ENCODE results near the gene TCF15.

Gene TCF15

GRCh38 chr20:611843-612185, 1.7 kb upstream of the TCF15 start:
- no peak overlapping the region for H3K4me3 Mint-ChIP-seq
- peaks cover 3% of the 10 kb centered on the region for H3K4me1 Mint-ChIP-seq (ENCODE audit: low read depth)
- H3K27ac Mint-ChIP-seq = no peak overlapping the region
- H3K27me3 Mint-ChIP-seq (ENCODE audit: low read depth) = peaks cover 56% of the 10 kb centered on the region
- H3K9me3 Mint-ChIP-seq = no peaks in the 10 kb centered on the region
- no peak for DNase-seq (ENCODE audit: low spot score)
- H3K36me3 Mint-ChIP-seq (ENCODE audit: low read depth) = no peaks in the 10 kb centered on the region

- Mint-ChIP-seq H3K4me1 (ENCODE audit: low read depth) (peaks cover 3% of the 10 kb centered on the region), H3K4me3 (no peak overlapping the region), H3K27me3 (ENCODE audit: low read depth) (peaks cover 56% of the 10 kb centered on the region)
Measured at GRCh38 chr20:611047-611842, 1.1 kb upstream of the TCF15 start.

GRCh38 chr20:609371-609964, 641 bp downstream of the TCF15 start:
- Mint-ChIP-seq H3K4me3 (no peak overlapping the region), H3K4me1 (ENCODE audit: low read depth) (peaks cover 3% of the 10 kb centered on the region), H3K27ac (no peak overlapping the region), H3K36me3 (ENCODE audit: low read depth) (no peaks in the 10 kb centered on the region), H3K9me3 (no peaks in the 10 kb centered on the region), H3K27me3 (ENCODE audit: low read depth) (peaks cover 54% of the 10 kb centered on the region)
- no peak for DNase-seq (ENCODE audit: low spot score)

More at GRCh38 chr20:611047-611842, 1.1 kb upstream of the TCF15 start:
- DNase-seq (ENCODE audit: low spot score) = no peak
- H3K27ac Mint-ChIP-seq = no peak overlapping the region
- H3K36me3 Mint-ChIP-seq (ENCODE audit: low read depth) = no peaks in the 10 kb centered on the region
- H3K9me3 Mint-ChIP-seq = no peaks in the 10 kb centered on the region

- no peak overlapping the region for H3K4me3 Mint-ChIP-seq
- H3K27me3 Mint-ChIP-seq (ENCODE audit: low read depth) = peaks cover 54% of the 10 kb centered on the region
- H3K27ac Mint-ChIP-seq = no peak overlapping the region
- H3K4me1 Mint-ChIP-seq (ENCODE audit: low read depth) = peaks cover 3% of the 10 kb centered on the region
- H3K36me3 Mint-ChIP-seq (ENCODE audit: low read depth) = no peaks in the 10 kb centered on the region
- no peaks in the 10 kb centered on the region for H3K9me3 Mint-ChIP-seq
- DNase-seq (ENCODE audit: low spot score) = no peak
Measured at GRCh38 chr20:608970-609369, 1.1 kb downstream of the TCF15 start.

- H3K4me1 Mint-ChIP-seq (ENCODE audit: low read depth) = peaks cover 3% of the 10 kb centered on the region
- H3K9me3 Mint-ChIP-seq = no peaks in the 10 kb centered on the region
- H3K36me3 Mint-ChIP-seq (ENCODE audit: low read depth) = no peaks in the 10 kb centered on the region
- no peak overlapping the region for H3K4me3 Mint-ChIP-seq
- no peak for DNase-seq (ENCODE audit: low spot score)
- H3K27me3 Mint-ChIP-seq (ENCODE audit: low read depth) = peaks cover 42% of the 10 kb centered on the region
- H3K27ac Mint-ChIP-seq = no peak overlapping the region
Measured at GRCh38 chr20:607476-607875, 2.6 kb downstream of the TCF15 start.

GRCh38 chr20:605237-605636, 4.9 kb downstream of the TCF15 start:
- no peak for DNase-seq (ENCODE audit: low spot score)
- Mint-ChIP-seq H3K4me3 (no peak overlapping the region), H3K27ac (no peak overlapping the region), H3K4me1 (ENCODE audit: low read depth) (peaks cover 3% of the 10 kb centered on the region), H3K36me3 (ENCODE audit: low read depth) (no peaks in the 10 kb centered on the region), H3K9me3 (no peaks in the 10 kb centered on the region), H3K27me3 (ENCODE audit: low read depth) (peaks cover 23% of the 10 kb centered on the region)

GRCh38 chr20:603116-603640, 6.9 kb downstream of the TCF15 start:
- H3K27me3 Mint-ChIP-seq (ENCODE audit: low read depth) = peaks cover 12% of the 10 kb centered on the region
- no peak overlapping the region for H3K27ac Mint-ChIP-seq
- no peaks in the 10 kb centered on the region for H3K36me3 Mint-ChIP-seq (ENCODE audit: low read depth)
- no peak overlapping the region for H3K4me3 Mint-ChIP-seq
- H3K9me3 Mint-ChIP-seq = no peaks in the 10 kb centered on the region
- DNase-seq (ENCODE audit: low spot score) = no peak
- peaks cover 3% of the 10 kb centered on the region for H3K4me1 Mint-ChIP-seq (ENCODE audit: low read depth)

GRCh38 chr20:602111-602970, 7.8 kb downstream of the TCF15 start:
- Mint-ChIP-seq H3K4me3 (no peak overlapping the region), H3K9me3 (no peaks in the 10 kb centered on the region), H3K36me3 (ENCODE audit: low read depth) (no peaks in the 10 kb centered on the region), H3K27me3 (ENCODE audit: low read depth) (peaks cover 6% of the 10 kb centered on the region), H3K27ac (no peak overlapping the region), H3K4me1 (ENCODE audit: low read depth) (peaks cover 3% of the 10 kb centered on the region)
- no peak for DNase-seq (ENCODE audit: low spot score)

GRCh38 chr20:600736-601135, 9.4 kb downstream of the TCF15 start:
- Mint-ChIP-seq H3K4me1 (ENCODE audit: low read depth) (no peaks in the 10 kb centered on the region), H3K9me3 (no peaks in the 10 kb centered on the region), H3K36me3 (ENCODE audit: low read depth) (no peaks in the 10 kb centered on the region), H3K4me3 (no peak overlapping the region), H3K27me3 (ENCODE audit: low read depth) (no peaks in the 10 kb centered on the region), H3K27ac (no peak overlapping the region)
- no peak for DNase-seq (ENCODE audit: low spot score)

GRCh38 chr20:600141-600540, 10.0 kb downstream of the TCF15 start:
- no peak overlapping the region for H3K4me3 Mint-ChIP-seq
- H3K4me1 Mint-ChIP-seq (ENCODE audit: low read depth) = no peaks in the 10 kb centered on the region
- no peaks in the 10 kb centered on the region for H3K9me3 Mint-ChIP-seq

GRCh38 chr20:598133-598850, 11.8 kb downstream of the TCF15 start:
- no peak for DNase-seq (ENCODE audit: low spot score)
- Mint-ChIP-seq H3K4me3 (no peak overlapping the region), H3K27me3 (ENCODE audit: low read depth) (no peaks in the 10 kb centered on the region), H3K4me1 (ENCODE audit: low read depth) (no peaks in the 10 kb centered on the region), H3K9me3 (no peaks in the 10 kb centered on the region), H3K27ac (no peak overlapping the region), H3K36me3 (ENCODE audit: low read depth) (no peaks in the 10 kb centered on the region)

More at GRCh38 chr20:600141-600540, 10.0 kb downstream of the TCF15 start:
- Mint-ChIP-seq H3K36me3 (ENCODE audit: low read depth) (no peaks in the 10 kb centered on the region), H3K27ac (no peak overlapping the region), H3K27me3 (ENCODE audit: low read depth) (no peaks in the 10 kb centered on the region)
- no peak for DNase-seq (ENCODE audit: low spot score)

GRCh38 chr20:597560-597959, 12.5 kb downstream of the TCF15 start:
- no peaks in the 10 kb centered on the region for H3K36me3 Mint-ChIP-seq (ENCODE audit: low read depth)

More at GRCh38 chr20:597560-597959, 12.5 kb downstream of the TCF15 start:
- Mint-ChIP-seq H3K4me3 (no peak overlapping the region), H3K4me1 (ENCODE audit: low read depth) (no peaks in the 10 kb centered on the region), H3K27ac (no peak overlapping the region), H3K27me3 (ENCODE audit: low read depth) (peaks cover 2% of the 10 kb centered on the region), H3K9me3 (no peaks in the 10 kb centered on the region)
- DNase-seq (ENCODE audit: low spot score) = no peak
